ENCODE measurements around the gene HSFX4.
"Not testable (repeated sequence)": the region's sequence is repeated elsewhere in the genome, so short reads cannot be mapped to it uniquely, and the experiment has no call there.

Gene HSFX4, protein sequence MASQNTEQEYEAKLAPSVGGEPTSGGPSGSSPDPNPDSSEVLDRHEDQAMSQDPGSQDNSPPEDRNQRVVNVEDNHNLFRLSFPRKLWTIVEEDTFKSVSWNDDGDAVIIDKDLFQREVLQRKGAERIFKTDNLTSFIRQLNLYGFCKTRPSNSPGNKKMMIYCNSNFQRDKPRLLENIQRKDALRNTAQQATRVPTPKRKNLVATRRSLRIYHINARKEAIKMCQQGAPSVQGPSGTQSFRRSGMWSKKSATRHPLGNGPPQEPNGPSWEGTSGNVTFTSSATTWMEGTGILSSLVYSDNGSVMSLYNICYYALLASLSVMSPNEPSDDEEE

DNA sequence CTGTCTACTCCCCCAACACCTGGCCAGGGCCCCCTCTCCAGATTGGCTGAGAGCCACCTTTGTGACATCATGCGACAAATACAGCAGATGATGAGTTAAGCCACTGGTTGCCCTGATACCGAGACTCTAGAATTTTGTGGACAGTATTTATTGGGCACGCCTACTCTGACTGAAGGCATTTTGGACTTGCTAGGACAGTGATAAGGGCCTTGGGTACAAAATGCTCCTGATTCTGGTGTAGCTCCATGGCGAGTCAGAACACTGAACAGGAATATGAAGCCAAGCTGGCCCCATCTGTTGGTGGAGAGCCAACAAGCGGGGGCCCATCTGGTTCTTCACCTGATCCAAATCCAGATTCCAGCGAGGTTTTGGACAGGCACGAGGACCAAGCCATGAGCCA, at the start of gene HSFX4:
Gene HSFX4 (plus strand): TSS at position 174 of the 400 bp plus-strand sequence. CDS start 72 bp downstream, at position 246.
- in situ Hi-C loops (cut with HindIII; ENCODE audit: low pct_ligation_motif_present, low pct_unique_long_range_greater_than_20kb, low sequenced_read_pairs); DNase-seq: not testable (repeated sequence)

DNA sequence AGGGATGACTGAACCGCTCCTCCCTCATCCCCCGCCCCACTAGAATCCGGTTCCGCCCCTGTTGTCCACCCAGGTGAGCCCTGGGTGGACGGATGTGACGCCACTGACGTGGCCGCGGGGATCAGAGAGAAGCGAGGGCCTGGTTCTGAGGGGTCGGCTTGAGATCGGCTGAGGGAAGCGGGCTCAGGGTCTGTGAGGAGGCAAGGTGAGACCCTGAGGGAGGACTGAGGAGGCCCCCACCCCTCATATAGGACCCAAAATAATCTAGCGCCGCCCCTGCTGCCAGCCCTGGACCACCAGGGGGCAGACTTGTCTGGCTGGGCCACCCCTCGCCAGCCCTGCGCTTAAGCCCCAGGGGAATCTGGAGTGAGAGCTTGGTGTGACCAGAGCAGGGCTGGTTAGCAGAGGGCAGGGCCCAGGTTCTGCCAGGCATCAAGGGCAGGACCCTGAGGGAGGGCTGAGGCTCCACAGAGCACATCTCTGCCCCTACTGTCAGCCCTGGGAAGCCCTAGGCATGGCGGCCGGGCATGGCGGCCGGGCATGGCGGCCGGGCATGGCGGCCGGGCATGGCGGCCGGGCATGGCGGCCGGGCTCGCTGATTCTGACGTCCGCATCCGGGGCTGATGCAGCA, 48.2 kb upstream of the HSFX4 start, which contains the start of gene MAGEA8:
Gene MAGEA8 (plus strand): TSS at position 103 of the 631 bp plus-strand sequence. CDS start 3,090 bp downstream, outside the sequence.
- DNase-seq = no peak
- in situ Hi-C loops (cut with HindIII; ENCODE audit: low pct_ligation_motif_present, low pct_unique_long_range_greater_than_20kb, low sequenced_read_pairs) = no loop called here

DNA sequence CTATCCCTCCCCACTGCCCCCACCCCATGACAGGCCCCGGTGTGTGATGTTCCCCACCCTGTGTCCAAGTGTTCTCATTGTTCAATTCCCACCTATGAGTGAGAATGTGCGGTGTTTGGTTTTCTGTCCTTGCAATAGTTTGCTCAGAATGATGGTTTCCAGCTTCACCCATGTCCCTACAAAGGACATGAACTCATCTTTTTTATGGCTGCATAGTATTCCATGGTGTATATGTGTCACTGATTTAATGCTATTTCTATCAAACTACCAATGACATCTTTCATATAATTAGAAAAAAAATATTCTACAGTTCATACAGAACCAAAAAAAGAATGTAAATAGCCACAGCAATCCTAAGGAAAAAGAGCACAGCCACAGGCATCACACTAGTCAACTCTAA, 38.5 kb upstream of the HSFX4 start:
- DNase-seq; in situ Hi-C loops (cut with HindIII; ENCODE audit: low pct_ligation_motif_present, low pct_unique_long_range_greater_than_20kb, low sequenced_read_pairs): not testable (repeated sequence)

DNA sequence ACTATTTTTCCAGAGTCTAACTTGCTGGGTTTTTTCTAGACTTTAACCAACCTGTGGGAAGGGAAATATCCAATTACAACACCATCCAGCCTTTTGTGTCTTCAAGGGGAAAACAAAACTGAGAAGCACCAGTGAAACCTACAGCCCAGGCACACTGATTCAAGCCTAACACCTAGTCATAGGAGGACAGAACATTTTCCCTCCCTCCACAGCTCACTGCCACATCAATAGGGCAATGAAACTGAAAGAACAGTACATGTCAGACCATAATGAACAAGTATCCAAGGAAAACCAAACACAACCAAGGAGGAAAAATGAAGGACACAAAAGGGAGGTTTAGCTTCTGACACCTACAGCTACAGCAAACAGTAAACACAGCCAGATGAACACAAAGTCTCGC, 30.8 kb upstream of the HSFX4 start:
- DNase-seq = no peak

DNA sequence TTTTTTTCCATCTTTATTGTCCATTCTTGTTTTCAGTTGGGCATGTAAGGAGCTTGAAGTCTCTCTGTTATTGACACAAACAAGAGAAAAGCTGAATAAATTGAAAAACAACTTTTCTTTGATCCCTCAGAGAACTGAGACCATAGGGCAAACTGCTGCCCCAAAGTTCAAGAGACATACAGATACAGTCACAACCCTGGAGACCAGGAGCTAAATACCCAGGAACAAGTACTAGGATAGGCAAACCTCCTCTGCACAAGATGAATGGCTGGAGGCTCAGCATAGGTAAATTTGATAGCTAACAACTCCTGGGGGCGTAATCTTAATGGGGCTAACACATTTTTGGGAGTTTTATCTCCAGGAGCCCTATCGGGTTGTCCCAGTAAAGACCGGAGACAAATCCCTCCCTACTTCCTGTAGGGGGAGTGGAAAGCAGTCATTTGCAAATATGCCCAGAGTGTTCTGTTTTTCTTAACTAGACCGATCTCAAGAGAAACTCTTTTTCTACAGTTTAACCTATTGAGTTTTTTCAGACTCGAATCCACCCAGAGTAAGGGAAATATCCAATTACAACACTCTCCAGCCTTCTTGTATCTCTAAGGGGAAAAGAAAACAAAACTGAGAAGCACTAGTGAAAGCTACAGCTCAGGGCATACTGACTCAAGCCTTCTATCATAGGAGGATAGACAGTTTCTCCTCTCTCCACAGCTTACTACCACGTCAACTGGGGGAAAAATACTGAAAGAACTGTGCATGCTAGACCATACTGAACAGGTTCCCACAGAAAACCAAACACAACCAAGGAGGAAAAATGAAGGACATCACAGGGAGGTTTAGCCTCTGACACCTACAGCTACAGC, 25.3 kb upstream of the HSFX4 start:
- peak; percentile 6 for DNase-seq
- in situ Hi-C loops (cut with HindIII; ENCODE audit: low pct_ligation_motif_present, low pct_unique_long_range_greater_than_20kb, low sequenced_read_pairs) = no loop called here

More for the DNA sequence above, 30.8 kb upstream of the HSFX4 start:
- in situ Hi-C loops (cut with HindIII; ENCODE audit: low pct_ligation_motif_present, low pct_unique_long_range_greater_than_20kb, low sequenced_read_pairs) = no loop called here

DNA sequence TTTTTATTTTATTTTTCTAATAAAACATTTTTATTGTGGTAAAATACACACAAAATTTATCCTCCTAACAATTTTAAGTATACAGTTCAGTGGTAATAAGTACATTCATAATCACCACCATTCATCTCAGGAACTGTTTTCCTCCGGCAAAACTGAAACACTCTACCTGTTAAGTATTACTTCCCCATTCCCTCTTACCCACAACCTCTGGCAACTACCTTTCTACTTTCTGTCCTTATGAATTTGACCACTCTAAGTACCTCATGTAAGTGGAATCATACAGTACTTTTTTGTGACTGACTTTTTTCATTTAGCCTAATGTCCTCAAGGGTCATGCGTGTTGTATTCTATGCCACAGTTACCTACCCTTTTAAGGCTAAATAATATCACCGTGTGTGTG, 21.1 kb upstream of the HSFX4 start:
- no peak for DNase-seq
- in situ Hi-C loops (cut with HindIII; ENCODE audit: low pct_ligation_motif_present, low pct_unique_long_range_greater_than_20kb, low sequenced_read_pairs) = no loop called here

DNA sequence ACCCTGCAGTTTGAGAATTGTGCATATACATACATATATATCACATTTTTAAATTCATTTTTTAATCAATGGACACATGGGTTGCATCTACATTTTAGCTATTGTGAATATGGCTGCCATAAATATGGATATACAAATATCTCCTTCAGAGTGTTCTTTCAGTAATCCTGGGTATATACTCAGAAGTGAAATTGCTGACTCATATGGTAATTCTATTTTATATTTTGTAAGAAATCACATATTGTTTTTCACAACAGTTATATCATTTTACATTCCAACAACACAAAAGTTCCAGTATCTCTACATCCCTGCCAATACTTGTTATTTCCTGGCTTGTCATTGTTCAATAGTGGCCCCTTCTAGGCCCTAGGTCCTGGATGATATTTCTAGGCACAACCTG, 20.6 kb upstream of the HSFX4 start:
- in situ Hi-C loops (cut with HindIII; ENCODE audit: low pct_ligation_motif_present, low pct_unique_long_range_greater_than_20kb, low sequenced_read_pairs) = no loop called here
- DNase-seq = no peak

DNA sequence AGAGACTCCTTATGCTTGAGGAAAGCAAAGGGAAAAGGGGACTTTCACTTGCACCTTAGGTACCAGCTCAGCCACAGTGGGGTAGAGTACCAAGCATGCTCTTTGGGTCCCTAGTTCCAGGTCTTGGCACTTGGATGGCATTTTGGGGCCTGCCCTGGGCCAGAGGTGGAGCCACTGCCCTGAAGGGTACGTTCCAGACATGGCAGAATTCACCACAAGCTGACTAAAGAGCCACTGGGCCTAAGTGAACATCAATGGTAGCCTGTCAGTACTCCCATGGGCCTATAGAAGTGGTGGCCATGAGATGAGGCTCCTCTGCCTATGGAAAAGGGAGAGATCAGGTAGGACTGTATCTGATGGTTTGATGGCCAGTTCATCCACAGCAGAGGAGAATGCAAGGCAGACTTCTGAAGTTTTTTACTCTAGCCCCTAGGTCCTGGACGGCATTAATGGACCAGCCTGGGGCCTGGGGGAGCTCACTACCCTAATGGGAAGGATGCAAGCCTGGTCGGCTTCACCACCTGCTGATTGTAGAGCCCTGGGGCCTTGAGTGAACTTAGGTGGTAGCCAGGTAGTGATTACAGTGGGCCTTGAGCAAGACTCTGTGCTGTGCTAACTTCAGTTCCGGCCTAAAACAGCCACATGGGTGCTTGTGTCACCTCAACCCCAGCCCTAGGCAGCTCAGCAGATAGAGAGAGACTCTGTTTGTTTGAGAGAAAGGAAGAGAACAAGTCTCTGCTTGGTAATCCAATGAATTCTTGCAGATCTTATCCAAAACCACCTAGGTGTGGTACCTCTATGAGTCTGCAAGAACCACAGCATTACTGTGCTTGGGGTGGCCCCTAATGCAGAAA, 19.8 kb upstream of the HSFX4 start:
- in situ Hi-C loops (cut with HindIII; ENCODE audit: low pct_ligation_motif_present, low pct_unique_long_range_greater_than_20kb, low sequenced_read_pairs) = no loop called here

DNA sequence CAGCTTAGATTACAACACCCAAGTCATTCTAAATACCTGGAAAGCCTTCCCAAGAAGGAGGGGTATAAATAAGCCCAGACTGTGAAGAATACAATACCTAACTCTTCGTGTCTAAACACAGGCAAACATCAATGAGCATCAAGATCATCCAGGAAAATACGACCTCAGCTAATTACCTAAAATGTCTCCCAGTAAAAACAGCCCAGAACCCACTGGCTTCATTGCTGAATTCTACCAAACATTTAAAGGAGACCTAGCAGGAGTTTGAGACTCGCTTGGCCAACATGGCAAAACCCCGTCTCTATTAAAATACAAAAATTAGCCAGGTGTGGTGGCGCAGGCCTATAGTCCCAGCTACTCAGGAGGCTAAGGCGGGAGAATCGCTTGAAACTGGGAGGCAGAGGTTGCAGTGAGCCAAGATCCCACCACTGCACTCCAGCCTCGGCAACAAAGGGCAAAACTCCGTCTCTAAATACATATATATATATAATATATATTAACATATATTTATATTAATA, 19.1 kb upstream of the HSFX4 start:
- in situ Hi-C loops (cut with HindIII; ENCODE audit: low pct_ligation_motif_present, low pct_unique_long_range_greater_than_20kb, low sequenced_read_pairs) = no loop called here
- DNase-seq = no peak

More for the DNA sequence above, 19.8 kb upstream of the HSFX4 start:
- DNase-seq = no peak

DNA sequence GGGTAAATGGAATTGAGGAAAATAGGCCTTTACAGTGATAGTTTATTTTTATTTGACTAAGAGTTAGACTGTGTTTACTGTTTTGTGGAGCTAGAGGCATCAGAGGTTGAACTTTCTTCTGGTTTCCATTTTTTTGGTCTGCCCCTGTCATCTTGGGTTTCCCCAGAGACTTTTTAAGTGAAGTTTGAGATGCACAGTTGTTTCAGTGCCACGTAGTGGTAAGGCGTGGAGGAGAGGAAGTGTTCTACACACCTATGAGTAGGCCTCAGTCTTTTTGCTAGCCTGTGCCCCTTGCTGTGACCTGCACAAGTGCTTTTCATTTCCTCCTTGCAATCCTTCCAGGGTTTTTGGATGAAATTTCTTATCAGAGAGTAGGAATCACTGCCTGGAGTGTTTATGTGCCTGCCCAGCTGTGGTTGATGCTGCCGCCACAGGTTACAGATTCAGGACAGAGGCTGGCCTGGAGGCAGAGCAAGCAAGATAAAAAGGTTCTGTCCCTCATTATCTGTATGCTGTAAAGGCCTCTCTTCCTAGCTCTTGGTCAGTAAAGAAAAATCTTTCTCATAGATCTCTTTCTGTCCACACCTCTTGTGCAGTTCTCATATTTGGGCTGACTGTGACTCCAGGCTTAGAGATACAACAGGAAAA, 12.5 kb upstream of the HSFX4 start:
- no peak for DNase-seq
- in situ Hi-C loops (cut with HindIII; ENCODE audit: low pct_ligation_motif_present, low pct_unique_long_range_greater_than_20kb, low sequenced_read_pairs) = no loop called here

DNA sequence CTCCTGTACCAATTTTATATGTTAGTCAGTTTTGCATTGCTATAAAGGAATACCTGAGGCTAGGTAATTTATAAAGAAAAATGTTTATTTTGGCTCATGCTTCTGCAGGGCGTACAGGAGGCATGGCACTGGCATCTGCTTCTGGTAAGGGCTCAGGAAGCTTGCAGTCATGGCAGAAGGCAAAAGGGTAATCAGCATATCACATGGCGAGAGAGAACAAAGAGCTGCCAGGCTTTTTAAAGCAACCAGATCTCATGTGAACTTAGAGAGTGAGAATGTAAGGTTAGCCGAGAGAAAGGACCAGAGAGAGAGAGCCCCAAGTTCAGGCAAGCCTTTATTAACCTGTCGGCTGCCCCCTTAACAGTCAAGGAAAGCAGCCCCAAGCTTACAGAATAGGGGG, 5.5 kb upstream of the HSFX4 start:
- DNase-seq; in situ Hi-C loops (cut with HindIII; ENCODE audit: low pct_ligation_motif_present, low pct_unique_long_range_greater_than_20kb, low sequenced_read_pairs): not testable (repeated sequence)

DNA sequence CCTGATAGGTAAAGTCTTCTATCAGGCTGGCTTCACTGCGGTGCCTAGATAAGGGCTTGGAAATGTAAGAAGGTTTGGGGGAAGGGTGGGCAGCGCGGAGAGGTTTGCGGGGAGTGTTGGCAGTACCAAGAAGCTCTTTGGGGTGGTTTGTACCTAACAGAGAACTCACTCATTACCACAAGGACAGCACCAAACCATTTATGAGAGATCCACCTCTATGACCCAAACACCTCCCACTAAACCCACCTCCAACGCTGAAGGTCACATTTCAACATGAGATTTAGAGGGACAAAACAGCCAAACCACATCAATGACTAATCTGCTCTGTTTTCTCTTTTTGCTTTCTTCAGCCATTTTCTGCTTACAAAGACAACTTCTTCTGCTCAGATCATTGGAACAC, 4.9 kb upstream of the HSFX4 start:
- in situ Hi-C loops (cut with HindIII; ENCODE audit: low pct_ligation_motif_present, low pct_unique_long_range_greater_than_20kb, low sequenced_read_pairs); DNase-seq: not testable (repeated sequence)

DNA sequence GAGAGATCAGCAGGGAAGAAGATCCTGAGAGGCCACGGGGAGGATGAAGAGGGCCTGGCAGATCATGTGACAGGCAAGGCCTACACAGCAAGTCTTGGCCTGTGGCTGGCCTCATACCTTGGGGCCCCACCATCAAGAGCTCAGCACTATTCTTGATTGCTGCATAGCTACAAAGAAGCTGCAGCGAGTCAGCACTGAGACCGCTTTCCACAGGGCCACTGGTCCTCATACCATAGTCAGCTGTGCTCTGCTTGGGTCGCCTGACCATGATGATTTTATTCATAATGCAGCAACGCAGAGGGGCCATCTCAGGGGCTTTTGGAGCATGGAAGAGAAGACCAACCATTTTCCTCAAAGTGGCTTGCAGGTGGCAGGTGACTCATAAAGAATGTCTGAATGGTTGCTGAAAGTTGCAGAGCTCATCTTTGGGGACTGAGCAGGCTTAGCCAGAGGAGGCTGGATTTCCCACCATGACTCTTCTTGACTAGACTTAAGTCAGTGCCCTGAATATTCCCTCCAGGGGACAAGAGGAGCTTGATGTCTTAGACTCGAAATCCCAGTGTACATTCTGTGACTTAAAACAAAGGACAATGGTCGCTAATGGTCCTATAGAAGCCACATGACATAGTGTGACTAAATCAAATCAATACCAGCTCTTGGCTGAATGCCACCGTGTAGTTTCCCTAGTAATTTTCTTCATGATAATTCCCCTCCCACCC, 2.0 kb upstream of the HSFX4 start:
- in situ Hi-C loops (cut with HindIII; ENCODE audit: low pct_ligation_motif_present, low pct_unique_long_range_greater_than_20kb, low sequenced_read_pairs); DNase-seq: not testable (repeated sequence)

DNA sequence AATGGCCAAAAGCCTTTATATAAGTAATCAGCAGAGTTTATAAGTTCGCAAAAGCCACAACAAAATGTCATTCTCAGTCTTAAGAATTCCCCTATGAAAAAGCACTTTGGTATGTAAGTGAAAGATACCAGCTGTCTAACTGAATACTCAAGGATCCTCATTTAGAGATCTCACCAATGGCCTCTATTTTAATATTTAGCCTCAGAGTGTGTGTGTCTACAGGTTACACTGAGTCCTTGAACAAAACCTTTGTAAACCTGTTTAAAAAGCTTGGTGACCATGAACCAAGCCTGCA, 1.5 kb upstream of the HSFX4 start:
- in situ Hi-C loops (cut with HindIII; ENCODE audit: low pct_ligation_motif_present, low pct_unique_long_range_greater_than_20kb, low sequenced_read_pairs); DNase-seq: not testable (repeated sequence)

DNA sequence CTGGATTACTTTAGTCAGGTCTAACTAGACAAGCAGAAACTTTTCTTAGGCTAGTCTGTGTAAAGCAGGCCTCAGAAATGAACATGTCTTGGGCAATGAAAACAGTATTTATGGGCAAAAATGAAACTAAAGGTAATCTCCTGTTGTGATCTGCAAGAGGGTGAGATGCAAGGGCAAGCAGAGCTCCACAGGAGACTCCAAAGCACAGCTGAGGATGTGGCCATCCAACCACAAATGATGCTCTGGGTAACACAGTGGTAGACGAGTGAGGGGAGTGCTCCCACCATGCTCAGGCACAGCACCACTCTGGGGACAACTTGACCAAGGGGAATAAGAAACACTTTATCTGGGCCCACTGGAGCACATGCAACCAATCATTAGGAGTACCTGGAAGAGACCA, 738 bp upstream of the HSFX4 start:
- in situ Hi-C loops (cut with HindIII; ENCODE audit: low pct_ligation_motif_present, low pct_unique_long_range_greater_than_20kb, low sequenced_read_pairs); DNase-seq: not testable (repeated sequence)

DNA sequence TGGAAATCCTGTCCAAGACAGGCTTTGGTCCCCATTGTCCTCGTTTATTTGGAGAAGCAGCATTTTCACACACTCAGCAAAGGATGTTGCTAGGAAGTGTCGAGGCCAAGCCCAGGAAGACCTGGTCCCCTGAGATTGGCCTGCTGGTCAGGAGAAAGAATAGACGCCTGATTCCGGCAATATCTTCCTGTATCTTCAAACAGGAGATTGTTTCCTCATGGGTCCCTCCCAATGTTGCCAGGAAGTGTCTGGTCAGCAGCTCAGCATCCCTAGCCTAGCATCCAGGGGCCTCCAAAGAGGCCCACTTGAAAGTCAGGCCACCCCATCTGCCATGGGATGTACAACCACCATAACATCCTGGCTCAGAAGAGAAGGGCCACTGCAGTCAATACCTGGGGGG, 2.0 kb downstream of the HSFX4 start:
- DNase-seq; in situ Hi-C loops (cut with HindIII; ENCODE audit: low pct_ligation_motif_present, low pct_unique_long_range_greater_than_20kb, low sequenced_read_pairs): not testable (repeated sequence)

DNA sequence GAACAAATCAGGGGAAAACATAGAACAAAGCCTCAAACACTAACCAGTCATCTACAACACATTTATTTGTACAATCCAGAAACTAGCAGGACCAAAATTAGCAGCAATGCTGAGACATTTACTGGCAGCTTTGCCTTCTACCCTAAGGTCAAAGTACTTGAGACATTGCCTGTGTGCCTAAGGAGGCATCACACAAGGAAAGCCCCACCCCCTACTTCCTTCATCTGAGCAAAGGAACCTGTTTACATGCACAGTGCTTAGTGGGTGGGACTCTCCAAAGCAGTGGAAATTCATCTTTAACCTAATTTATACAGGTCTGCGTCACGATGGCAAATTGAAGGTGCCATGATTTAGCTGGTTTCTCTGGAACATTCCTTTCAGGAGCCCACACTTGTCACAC, 2.8 kb downstream of the HSFX4 start:
- DNase-seq; in situ Hi-C loops (cut with HindIII; ENCODE audit: low pct_ligation_motif_present, low pct_unique_long_range_greater_than_20kb, low sequenced_read_pairs): not testable (repeated sequence)

All from ACHN (cell line).